ENCODE measurements around the gene SPDYE3.
"Not testable (repeated sequence)": the region's sequence is repeated elsewhere in the genome, so short reads cannot be mapped to it uniquely, and the experiment has no call there.

SPDYE3 gene

GRCh38 chr7:100307402-100307801 is at the start of gene SPDYE3:
Gene SPDYE3 (plus strand): TSS chr7:100307702. CDS start chr7:100307886, 184 bp downstream.
- not testable (repeated sequence) for H3K4me3 ChIP-seq (ENCODE audit: low read depth, low read length)

GRCh38 chr7:100259984-100260383 is 47.5 kb upstream of the SPDYE3 start:
- not testable (repeated sequence) for H3K4me3 ChIP-seq (ENCODE audit: low read depth, low read length); DNase-seq (ENCODE audit: low read depth)

More at GRCh38 chr7:100307402-100307801, at the start of gene SPDYE3:
- DNase-seq (ENCODE audit: low read depth) = not testable (repeated sequence)

- not testable (repeated sequence) for H3K4me3 ChIP-seq (ENCODE audit: low read depth, low read length); DNase-seq (ENCODE audit: low read depth)
These were observed 44.6 kb upstream of the SPDYE3 start for GRCh38 chr7:100262896-100263295.

- not testable (repeated sequence) for DNase-seq (ENCODE audit: low read depth); H3K4me3 ChIP-seq (ENCODE audit: low read depth, low read length)
These were observed 43.3 kb upstream of the SPDYE3 start for GRCh38 chr7:100264223-100264622.

- not testable (repeated sequence) for DNase-seq (ENCODE audit: low read depth); H3K4me3 ChIP-seq (ENCODE audit: low read depth, low read length)
These were observed 42.8 kb upstream of the SPDYE3 start for GRCh38 chr7:100264669-100265165.

GRCh38 chr7:100265851-100266250 is 41.7 kb upstream of the SPDYE3 start:
- not testable (repeated sequence) for DNase-seq (ENCODE audit: low read depth); H3K4me3 ChIP-seq (ENCODE audit: low read depth, low read length)

- TF ChIP-seq POLR2A (IDR thresholded peaks at IDR 0.05; ENCODE audit: extremely low read depth, insufficient read length) (no peak), MYC (IDR thresholded peaks at IDR 0.05; ENCODE audit: low read depth, low read length) (no peak), MAX (IDR thresholded peaks at IDR 0.05; ENCODE audit: low read depth, low read length) (no peak), CTCF (IDR thresholded peaks at IDR 0.05; ENCODE audit: low read depth, low read length) (no peak)
These were observed 40.7 kb upstream of the SPDYE3 start for GRCh38 chr7:100266576-100267354.

GRCh38 chr7:100267648-100268047 is 39.9 kb upstream of the SPDYE3 start:
- no peak overlapping the region for H3K4me3 ChIP-seq (ENCODE audit: low read depth, low read length)
- no peak for TF ChIP-seq MAX (IDR thresholded peaks at IDR 0.05; ENCODE audit: low read depth, low read length)
- no peak for DNase-seq (ENCODE audit: low read depth)

More at GRCh38 chr7:100266576-100267354, 40.7 kb upstream of the SPDYE3 start:
- no peak for DNase-seq (ENCODE audit: low read depth)
- H3K4me3 ChIP-seq (ENCODE audit: low read depth, low read length) = no peak overlapping the region

GRCh38 chr7:100268882-100269281 is 38.6 kb upstream of the SPDYE3 start:
- DNase-seq (ENCODE audit: low read depth) = not testable (repeated sequence)

GRCh38 chr7:100269306-100270045 is 38.0 kb upstream of the SPDYE3 start:
- not testable (repeated sequence) for H3K4me3 ChIP-seq (ENCODE audit: low read depth, low read length); DNase-seq (ENCODE audit: low read depth)

More at GRCh38 chr7:100268882-100269281, 38.6 kb upstream of the SPDYE3 start:
- H3K4me3 ChIP-seq (ENCODE audit: low read depth, low read length) = not testable (repeated sequence)

GRCh38 chr7:100270046-100270918 is 37.2 kb upstream of the SPDYE3 start:
- not testable (repeated sequence) for DNase-seq (ENCODE audit: low read depth); H3K4me3 ChIP-seq (ENCODE audit: low read depth, low read length)

- DNase-seq (ENCODE audit: low read depth) = not testable (repeated sequence)
These were observed 36.4 kb upstream of the SPDYE3 start for GRCh38 chr7:100270941-100271593.

More at GRCh38 chr7:100270941-100271593, 36.4 kb upstream of the SPDYE3 start:
- H3K4me3 ChIP-seq (ENCODE audit: low read depth, low read length) = not testable (repeated sequence)

Measured in NB4 (cell line).